Measurements from ENCODE around the gene PCNX2. TPM values are rescaled to one million over a fixed set of nuclear protein-coding genes. Genes with fewer than 3 reads are reported as not detected.

Gene PCNX2
- polyA plus RNA-seq, 3 donors: 0.29 to 7.9 (median 0.62) TPM

- Histone ChIP-seq H2AFZ (ENCODE audit: insufficient read depth, low read depth, low read length, poor library complexity, severe bottlenecking) (no peak overlapping the region), H3K9me3 (replicated peaks in 1 of 2; ENCODE audit: control insufficient read depth in 1 of 2, insufficient read depth in 1 of 2, low read length in 2 of 2) (no peaks in the 10 kb centered on the region), H3K36me3 (replicated peaks in 1 of 2; ENCODE audit: control insufficient read depth in 1 of 2, insufficient read depth in 2 of 2, low read length in 2 of 2) (no peaks in the 10 kb centered on the region), H3K27ac (ENCODE audit: low read depth in 1 of 2, low read length in 2 of 2) (no peak overlapping the region), H3K27me3 (ENCODE audit: control insufficient read depth in 2 of 2, insufficient read depth in 2 of 2, low read length in 2 of 2) (no peaks in the 10 kb centered on the region), H3K4me3 (replicated peaks in 1 of 3; ENCODE audit: low read depth in 2 of 3, low read length in 3 of 3) (no peak overlapping the region), H3K4me1 (ENCODE audit: control insufficient read depth in 1 of 2, insufficient read depth in 2 of 2, low read length in 2 of 2) (no peaks in the 10 kb centered on the region), H3K9ac (ENCODE audit: insufficient read depth, low read length, poor library complexity, severe bottlenecking) (no peak overlapping the region), H3K4me2 (replicated peaks; ENCODE audit: extremely low read depth, low read length, poor library complexity, severe bottlenecking) (no peak overlapping the region), H3K79me2 (ENCODE audit: insufficient read depth, low read length) (no peaks in the 10 kb centered on the region), H4K20me1 (ENCODE audit: insufficient read depth, low read length) (no peaks in the 10 kb centered on the region)
- peaks cover 3% of the 10 kb centered on the region for H3K4me1 Mint-ChIP-seq
- no peak for DNase-seq
- H3K27me3 Mint-ChIP-seq (ENCODE audit: low read depth in 3 of 3): peaks cover 0 to 3% (median 1%) of the 10 kb centered on the region in 3 donors
- no peak overlapping the region for H3K4me3 Mint-ChIP-seq
- no peak for TF ChIP-seq CTCF (IDR thresholded peaks at IDR 0.05)
- no peaks in the 10 kb centered on the region for H3K9me3 Mint-ChIP-seq
- H3K36me3 Mint-ChIP-seq: peaks cover 4 to 25% of the 10 kb centered on the region in 2 donors
- H3K27ac Mint-ChIP-seq: no peak overlapping the region
- intact Hi-C loops (cut with micrococcal nuclease): no loop called here
Observed at GRCh38 chr1:233208687-233209086, 86.8 kb downstream of the PCNX2 start.

DNA sequence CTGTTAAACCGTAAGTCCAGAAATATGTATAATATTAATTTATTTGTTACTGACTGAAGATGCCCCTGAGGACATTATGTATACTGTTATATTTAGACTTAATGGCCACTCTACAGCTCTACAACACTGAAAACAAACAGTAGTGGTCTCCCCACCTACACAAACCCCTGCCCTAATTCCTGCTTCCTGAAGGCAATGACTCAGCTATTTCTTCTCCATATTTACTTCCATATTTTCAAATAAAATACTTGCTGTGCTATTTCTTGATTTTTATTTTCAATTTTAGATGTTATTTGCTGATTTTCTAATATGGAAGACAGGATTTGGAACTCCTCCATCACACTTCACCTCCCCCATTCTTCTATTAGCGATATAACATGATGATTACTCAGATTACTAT, 97.6 kb downstream of the PCNX2 start:
- no peaks in the 10 kb centered on the region for H3K79me2 ChIP-seq (ENCODE audit: insufficient read depth, low read length)
- no peak overlapping the region for H3K9ac ChIP-seq (ENCODE audit: insufficient read depth, low read length, poor library complexity, severe bottlenecking)
- peaks cover 4 to 21% of the 10 kb centered on the region in 2 donors for H3K9me3 ChIP-seq (replicated peaks in 1 of 2; ENCODE audit: control insufficient read depth in 1 of 2, insufficient read depth in 1 of 2, low read length in 2 of 2)
- Mint-ChIP-seq H3K9me3 (peaks cover 11 to 25% (median 15%) of the 10 kb centered on the region in 7 donors), H3K4me3 (no peak overlapping the region), H3K27me3 (ENCODE audit: low read depth in 3 of 3) (no peaks in the 10 kb centered on the region), H3K36me3 (peaks cover 22 to 47% of the 10 kb centered on the region in 2 donors), H3K4me1 (peaks cover 6% of the 10 kb centered on the region), H3K27ac (peak overlapping the region in 1 of 7 donors; percentile 1)
- no peaks in the 10 kb centered on the region for H3K27me3 ChIP-seq (ENCODE audit: control insufficient read depth in 2 of 2, insufficient read depth in 2 of 2, low read length in 2 of 2)
- no peak overlapping the region for H3K4me3 ChIP-seq (replicated peaks in 1 of 3; ENCODE audit: low read depth in 2 of 3, low read length in 3 of 3)
- peaks cover 0 to 17% of the 10 kb centered on the region in 2 donors for H3K36me3 ChIP-seq (replicated peaks in 1 of 2; ENCODE audit: control insufficient read depth in 1 of 2, insufficient read depth in 2 of 2, low read length in 2 of 2)
- H3K4me1 ChIP-seq (ENCODE audit: control insufficient read depth in 1 of 2, insufficient read depth in 2 of 2, low read length in 2 of 2): peaks cover 0 to 6% of the 10 kb centered on the region in 2 donors
- no peak overlapping the region for H2AFZ ChIP-seq (ENCODE audit: insufficient read depth, low read depth, low read length, poor library complexity, severe bottlenecking)
- no peak for DNase-seq
- no CpG with 5 or more reads among the region's 2 CpGs for WGBS (ENCODE audit: insufficient coverage)
- TF ChIP-seq CTCF (IDR thresholded peaks at IDR 0.05): no peak
- peak overlapping the region in 1 of 2 donors; percentile 42 for H3K27ac ChIP-seq (ENCODE audit: low read depth in 1 of 2, low read length in 2 of 2)
- intact Hi-C loops (cut with micrococcal nuclease): no loop called here
- H3K4me2 ChIP-seq (replicated peaks; ENCODE audit: extremely low read depth, low read length, poor library complexity, severe bottlenecking): no peak overlapping the region
- no peaks in the 10 kb centered on the region for H4K20me1 ChIP-seq (ENCODE audit: insufficient read depth, low read length)

Data from CD14-positive monocyte (primary cell).